Measurements from ENCODE around the gene SMIM35.

The SMIM35 gene

DNA sequence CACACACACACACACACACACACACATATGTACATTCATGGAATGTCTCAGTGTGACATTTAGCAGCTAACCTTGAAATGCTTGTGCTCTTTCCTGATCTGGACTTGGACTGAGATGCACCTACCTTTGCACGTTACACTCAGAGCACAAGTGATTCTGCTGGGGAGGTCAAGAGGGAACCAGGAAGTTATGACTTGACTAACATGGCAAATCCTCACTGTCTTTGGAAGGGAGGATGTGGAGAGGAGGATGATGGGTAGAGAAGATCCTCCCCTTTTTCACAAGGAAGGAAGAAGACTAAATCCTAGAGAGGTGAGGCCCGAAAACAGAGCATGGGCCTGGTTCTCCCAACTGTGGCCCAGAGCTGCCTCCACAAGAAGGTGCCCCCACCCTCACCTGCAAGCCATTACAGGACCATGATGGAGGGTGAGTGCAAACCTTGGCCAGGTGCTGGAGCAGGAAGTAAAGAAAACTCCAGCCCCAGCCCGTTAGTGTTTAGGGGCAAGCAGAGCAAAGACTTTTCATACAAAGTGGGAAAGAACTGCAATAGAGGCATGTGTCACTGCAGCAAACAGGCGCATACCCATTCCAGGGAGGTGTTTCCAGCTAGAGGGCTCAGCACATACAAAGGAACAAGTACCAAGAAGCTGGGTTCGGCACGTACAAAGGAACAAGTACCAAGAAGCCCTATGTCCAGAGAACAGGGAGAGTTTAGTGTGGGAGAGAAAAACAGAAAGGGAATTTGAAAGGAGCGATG is 39.5 kb upstream of the SMIM35 start:
- Histone ChIP-seq H3K36me3 (ENCODE audit: control insufficient read depth in 2 of 2, insufficient read depth in 1 of 2, low read length in 2 of 2) (no peaks in the 10 kb centered on the region), H3K4me3 (ENCODE audit: low read depth, low read length) (no peak overlapping the region), H3K4me1 (ENCODE audit: control insufficient read depth, insufficient read depth, low read length) (peaks cover 5% of the 10 kb centered on the region; the same call in 1 of the 2 replicates), H3K27ac (ENCODE audit: extremely low read depth, low read depth, low read length) (no peak overlapping the region), H3K9me3 (ENCODE audit: control insufficient read depth, insufficient read depth, low read depth, low read length) (no peaks in the 10 kb centered on the region)
- no peak for TF ChIP-seq ZNF610 (tag by site-specific recombination; IDR thresholded peaks at IDR 0.05; ENCODE audit: borderline replicate concordance)
- TF ChIP-seq ZNF223 (tag by site-specific recombination; IDR thresholded peaks at IDR 0.05), result no peak
- TF ChIP-seq, protein P1, sequence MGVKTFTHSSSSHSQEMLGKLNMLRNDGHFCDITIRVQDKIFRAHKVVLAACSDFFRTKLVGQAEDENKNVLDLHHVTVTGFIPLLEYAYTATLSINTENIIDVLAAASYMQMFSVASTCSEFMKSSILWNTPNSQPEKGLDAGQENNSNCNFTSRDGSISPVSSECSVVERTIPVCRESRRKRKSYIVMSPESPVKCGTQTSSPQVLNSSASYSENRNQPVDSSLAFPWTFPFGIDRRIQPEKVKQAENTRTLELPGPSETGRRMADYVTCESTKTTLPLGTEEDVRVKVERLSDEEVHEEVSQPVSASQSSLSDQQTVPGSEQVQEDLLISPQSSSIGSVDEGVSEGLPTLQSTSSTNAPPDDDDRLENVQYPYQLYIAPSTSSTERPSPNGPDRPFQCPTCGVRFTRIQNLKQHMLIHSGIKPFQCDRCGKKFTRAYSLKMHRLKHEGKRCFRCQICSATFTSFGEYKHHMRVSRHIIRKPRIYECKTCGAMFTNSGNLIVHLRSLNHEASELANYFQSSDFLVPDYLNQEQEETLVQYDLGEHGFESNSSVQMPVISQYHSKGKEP (tag by site-specific recombination; IDR thresholded peaks at IDR 0.05), result 0 out of 2 replicates have a peak, but pooled peaks have one; percentile 43
- no peak for TF ChIP-seq GLI2 (tag by site-specific recombination; IDR thresholded peaks at IDR 0.05; ENCODE audit: borderline replicate concordance, low read depth)
- TF ChIP-seq ZNF121 (tag by site-specific recombination; IDR thresholded peaks at IDR 0.05), result no peak
- TF ChIP-seq ZNF202 (tag by site-specific recombination; IDR thresholded peaks at IDR 0.05; ENCODE audit: borderline replicate concordance), result no peak
- TF ChIP-seq, protein P2, sequence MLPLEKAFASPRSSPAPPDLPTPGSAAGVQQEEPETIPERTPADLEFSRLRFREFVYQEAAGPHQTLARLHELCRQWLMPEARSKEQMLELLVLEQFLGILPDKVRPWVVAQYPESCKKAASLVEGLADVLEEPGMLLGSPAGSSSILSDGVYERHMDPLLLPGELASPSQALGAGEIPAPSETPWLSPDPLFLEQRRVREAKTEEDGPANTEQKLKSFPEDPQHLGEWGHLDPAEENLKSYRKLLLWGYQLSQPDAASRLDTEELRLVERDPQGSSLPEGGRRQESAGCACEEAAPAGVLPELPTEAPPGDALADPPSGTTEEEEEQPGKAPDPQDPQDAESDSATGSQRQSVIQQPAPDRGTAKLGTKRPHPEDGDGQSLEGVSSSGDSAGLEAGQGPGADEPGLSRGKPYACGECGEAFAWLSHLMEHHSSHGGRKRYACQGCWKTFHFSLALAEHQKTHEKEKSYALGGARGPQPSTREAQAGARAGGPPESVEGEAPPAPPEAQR (tag by site-specific recombination; IDR thresholded peaks at IDR 0.05), result no peak
- ChIA-PET POLR2A (no interaction called here), CTCF (no interaction called here)

DNA sequence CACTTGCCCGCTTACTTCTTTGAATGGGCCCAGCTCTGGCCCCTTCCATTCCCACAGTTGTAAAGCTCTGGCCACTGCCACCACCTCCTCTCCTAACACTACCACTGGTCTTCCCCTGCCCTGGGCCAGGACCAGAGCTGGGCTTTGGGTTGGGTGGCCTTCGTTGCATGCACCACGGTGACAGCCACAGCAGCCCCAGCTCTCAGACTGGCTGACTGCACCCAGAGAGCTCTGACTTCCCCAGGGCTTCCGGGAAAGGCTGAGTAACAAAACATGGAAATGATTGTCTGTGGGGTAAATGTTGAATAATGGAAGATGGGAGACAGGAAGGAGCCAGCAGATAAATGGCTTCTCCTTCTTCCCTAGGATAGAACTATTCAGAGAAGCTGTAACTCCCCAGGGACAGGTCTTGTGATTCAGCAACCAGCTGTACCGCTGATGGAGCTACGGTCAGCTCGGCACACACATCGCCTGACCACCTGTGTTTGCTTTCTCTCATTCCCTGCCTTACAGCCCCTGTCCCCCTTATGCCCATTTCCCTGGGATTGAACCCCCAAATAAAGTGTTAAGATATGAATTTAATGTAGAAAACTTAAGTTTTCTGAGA is 38.3 kb upstream of the SMIM35 start:
- H3K4me1 ChIP-seq (ENCODE audit: control insufficient read depth, insufficient read depth, low read length), result peaks cover 5% of the 10 kb centered on the region; the same call in 1 of the 2 replicates
- ChIA-PET POLR2A (no interaction called here), CTCF (interaction anchor here (0.6 kb wide), 1 partner anchor 18 kb away, joined by 3 read pairs; no protein-coding TSS in a partner anchor)
- H3K27ac ChIP-seq (ENCODE audit: extremely low read depth, low read depth, low read length), result no peak overlapping the region
- no peak overlapping the region for H3K4me3 ChIP-seq (ENCODE audit: low read depth, low read length)
- H3K9me3 ChIP-seq (ENCODE audit: control insufficient read depth, insufficient read depth, low read depth, low read length), result no peaks in the 10 kb centered on the region
- H3K36me3 ChIP-seq (ENCODE audit: control insufficient read depth in 2 of 2, insufficient read depth in 1 of 2, low read length in 2 of 2), result no peaks in the 10 kb centered on the region
- TF ChIP-seq MYNN (tag by site-specific recombination; IDR thresholded peaks at IDR 0.05; ENCODE audit: borderline replicate concordance) (no peak), ZNF239 (tag by site-specific recombination; IDR thresholded peaks at IDR 0.05) (no peak), ZNF776 (tag by site-specific recombination; IDR thresholded peaks at IDR 0.05; ENCODE audit: borderline replicate concordance) (no peak), ZNF174 (tag by site-specific recombination; IDR thresholded peaks at IDR 0.05) (no peak), ZNF837 (tag by site-specific recombination; IDR thresholded peaks at IDR 0.05) (no peak), EGR2 (tag by site-specific recombination; IDR thresholded peaks at IDR 0.05; ENCODE audit: low read depth) (no peak), ZFP41 (tag by site-specific recombination; IDR thresholded peaks at IDR 0.05; ENCODE audit: borderline replicate concordance) (no peak), IKZF3 (tag by site-specific recombination; IDR thresholded peaks at IDR 0.05) (no peak)
- TF ChIP-seq, protein P3, sequence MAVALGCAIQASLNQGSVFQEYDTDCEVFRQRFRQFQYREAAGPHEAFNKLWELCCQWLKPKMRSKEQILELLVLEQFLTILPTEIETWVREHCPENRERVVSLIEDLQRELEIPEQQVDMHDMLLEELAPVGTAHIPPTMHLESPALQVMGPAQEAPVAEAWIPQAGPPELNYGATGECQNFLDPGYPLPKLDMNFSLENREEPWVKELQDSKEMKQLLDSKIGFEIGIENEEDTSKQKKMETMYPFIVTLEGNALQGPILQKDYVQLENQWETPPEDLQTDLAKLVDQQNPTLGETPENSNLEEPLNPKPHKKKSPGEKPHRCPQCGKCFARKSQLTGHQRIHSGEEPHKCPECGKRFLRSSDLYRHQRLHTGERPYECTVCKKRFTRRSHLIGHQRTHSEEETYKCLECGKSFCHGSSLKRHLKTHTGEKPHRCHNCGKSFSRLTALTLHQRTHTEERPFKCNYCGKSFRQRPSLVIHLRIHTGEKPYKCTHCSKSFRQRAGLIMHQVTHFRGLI (tag by site-specific recombination; IDR thresholded peaks at IDR 0.05), result no peak
- TF ChIP-seq, protein P4, sequence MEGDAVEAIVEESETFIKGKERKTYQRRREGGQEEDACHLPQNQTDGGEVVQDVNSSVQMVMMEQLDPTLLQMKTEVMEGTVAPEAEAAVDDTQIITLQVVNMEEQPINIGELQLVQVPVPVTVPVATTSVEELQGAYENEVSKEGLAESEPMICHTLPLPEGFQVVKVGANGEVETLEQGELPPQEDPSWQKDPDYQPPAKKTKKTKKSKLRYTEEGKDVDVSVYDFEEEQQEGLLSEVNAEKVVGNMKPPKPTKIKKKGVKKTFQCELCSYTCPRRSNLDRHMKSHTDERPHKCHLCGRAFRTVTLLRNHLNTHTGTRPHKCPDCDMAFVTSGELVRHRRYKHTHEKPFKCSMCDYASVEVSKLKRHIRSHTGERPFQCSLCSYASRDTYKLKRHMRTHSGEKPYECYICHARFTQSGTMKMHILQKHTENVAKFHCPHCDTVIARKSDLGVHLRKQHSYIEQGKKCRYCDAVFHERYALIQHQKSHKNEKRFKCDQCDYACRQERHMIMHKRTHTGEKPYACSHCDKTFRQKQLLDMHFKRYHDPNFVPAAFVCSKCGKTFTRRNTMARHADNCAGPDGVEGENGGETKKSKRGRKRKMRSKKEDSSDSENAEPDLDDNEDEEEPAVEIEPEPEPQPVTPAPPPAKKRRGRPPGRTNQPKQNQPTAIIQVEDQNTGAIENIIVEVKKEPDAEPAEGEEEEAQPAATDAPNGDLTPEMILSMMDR (tag by site-specific recombination; IDR thresholded peaks at IDR 0.05), result no peak
- TF ChIP-seq, protein P5, sequence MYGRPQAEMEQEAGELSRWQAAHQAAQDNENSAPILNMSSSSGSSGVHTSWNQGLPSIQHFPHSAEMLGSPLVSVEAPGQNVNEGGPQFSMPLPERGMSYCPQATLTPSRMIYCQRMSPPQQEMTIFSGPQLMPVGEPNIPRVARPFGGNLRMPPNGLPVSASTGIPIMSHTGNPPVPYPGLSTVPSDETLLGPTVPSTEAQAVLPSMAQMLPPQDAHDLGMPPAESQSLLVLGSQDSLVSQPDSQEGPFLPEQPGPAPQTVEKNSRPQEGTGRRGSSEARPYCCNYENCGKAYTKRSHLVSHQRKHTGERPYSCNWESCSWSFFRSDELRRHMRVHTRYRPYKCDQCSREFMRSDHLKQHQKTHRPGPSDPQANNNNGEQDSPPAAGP (tag by site-specific recombination; IDR thresholded peaks at IDR 0.05), result no peak
- TF ChIP-seq, protein P6, sequence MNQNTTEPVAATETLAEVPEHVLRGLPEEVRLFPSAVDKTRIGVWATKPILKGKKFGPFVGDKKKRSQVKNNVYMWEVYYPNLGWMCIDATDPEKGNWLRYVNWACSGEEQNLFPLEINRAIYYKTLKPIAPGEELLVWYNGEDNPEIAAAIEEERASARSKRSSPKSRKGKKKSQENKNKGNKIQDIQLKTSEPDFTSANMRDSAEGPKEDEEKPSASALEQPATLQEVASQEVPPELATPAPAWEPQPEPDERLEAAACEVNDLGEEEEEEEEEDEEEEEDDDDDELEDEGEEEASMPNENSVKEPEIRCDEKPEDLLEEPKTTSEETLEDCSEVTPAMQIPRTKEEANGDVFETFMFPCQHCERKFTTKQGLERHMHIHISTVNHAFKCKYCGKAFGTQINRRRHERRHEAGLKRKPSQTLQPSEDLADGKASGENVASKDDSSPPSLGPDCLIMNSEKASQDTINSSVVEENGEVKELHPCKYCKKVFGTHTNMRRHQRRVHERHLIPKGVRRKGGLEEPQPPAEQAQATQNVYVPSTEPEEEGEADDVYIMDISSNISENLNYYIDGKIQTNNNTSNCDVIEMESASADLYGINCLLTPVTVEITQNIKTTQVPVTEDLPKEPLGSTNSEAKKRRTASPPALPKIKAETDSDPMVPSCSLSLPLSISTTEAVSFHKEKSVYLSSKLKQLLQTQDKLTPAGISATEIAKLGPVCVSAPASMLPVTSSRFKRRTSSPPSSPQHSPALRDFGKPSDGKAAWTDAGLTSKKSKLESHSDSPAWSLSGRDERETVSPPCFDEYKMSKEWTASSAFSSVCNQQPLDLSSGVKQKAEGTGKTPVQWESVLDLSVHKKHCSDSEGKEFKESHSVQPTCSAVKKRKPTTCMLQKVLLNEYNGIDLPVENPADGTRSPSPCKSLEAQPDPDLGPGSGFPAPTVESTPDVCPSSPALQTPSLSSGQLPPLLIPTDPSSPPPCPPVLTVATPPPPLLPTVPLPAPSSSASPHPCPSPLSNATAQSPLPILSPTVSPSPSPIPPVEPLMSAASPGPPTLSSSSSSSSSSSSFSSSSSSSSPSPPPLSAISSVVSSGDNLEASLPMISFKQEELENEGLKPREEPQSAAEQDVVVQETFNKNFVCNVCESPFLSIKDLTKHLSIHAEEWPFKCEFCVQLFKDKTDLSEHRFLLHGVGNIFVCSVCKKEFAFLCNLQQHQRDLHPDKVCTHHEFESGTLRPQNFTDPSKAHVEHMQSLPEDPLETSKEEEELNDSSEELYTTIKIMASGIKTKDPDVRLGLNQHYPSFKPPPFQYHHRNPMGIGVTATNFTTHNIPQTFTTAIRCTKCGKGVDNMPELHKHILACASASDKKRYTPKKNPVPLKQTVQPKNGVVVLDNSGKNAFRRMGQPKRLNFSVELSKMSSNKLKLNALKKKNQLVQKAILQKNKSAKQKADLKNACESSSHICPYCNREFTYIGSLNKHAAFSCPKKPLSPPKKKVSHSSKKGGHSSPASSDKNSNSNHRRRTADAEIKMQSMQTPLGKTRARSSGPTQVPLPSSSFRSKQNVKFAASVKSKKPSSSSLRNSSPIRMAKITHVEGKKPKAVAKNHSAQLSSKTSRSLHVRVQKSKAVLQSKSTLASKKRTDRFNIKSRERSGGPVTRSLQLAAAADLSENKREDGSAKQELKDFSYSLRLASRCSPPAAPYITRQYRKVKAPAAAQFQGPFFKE (tag by site-specific recombination; IDR thresholded peaks at IDR 0.05; ENCODE audit: borderline replicate concordance), result no peak
